A204.1 (cell line): ENCODE data around the gene CCR2.

ENCODE experiments used
- FAIRE-seq: peaks from 2 replicates; lab custom pipeline; 2012; peaks lifted over from hg19 to GRCh38; lab: Jason Lieb, UNC

CCR2 gene

GRCh38 chr3:46354984-46355383, 1.1 kb downstream of the CCR2 start:
- no peak for FAIRE-seq

GRCh38 chr3:46356276-46356675, 2.4 kb downstream of the CCR2 start:
- FAIRE-seq = no peak

- no peak for FAIRE-seq
Measured at GRCh38 chr3:46356909-46357308, 3.0 kb downstream of the CCR2 start.

GRCh38 chr3:46358466-46358865, 4.6 kb downstream of the CCR2 start:
- FAIRE-seq = no peak

- no peak for FAIRE-seq
Measured at GRCh38 chr3:46359733-46360493, 6.0 kb downstream of the CCR2 start.

GRCh38 chr3:46360907-46361306, 7.0 kb downstream of the CCR2 start:
- no peak for FAIRE-seq

GRCh38 chr3:46361408-46362283, 7.7 kb downstream of the CCR2 start:
- no peak for FAIRE-seq

- FAIRE-seq = no peak
Measured at GRCh38 chr3:46365041-46365440, 11.1 kb downstream of the CCR2 start.

- no peak for FAIRE-seq
Measured at GRCh38 chr3:46365737-46366524, 12.0 kb downstream of the CCR2 start.

- no peak for FAIRE-seq
Measured at GRCh38 chr3:46367811-46368210, 13.9 kb downstream of the CCR2 start.

GRCh38 chr3:46368569-46368968, 14.7 kb downstream of the CCR2 start:
- no peak for FAIRE-seq

- FAIRE-seq = no peak
Measured at GRCh38 chr3:46369151-46369550, 15.2 kb downstream of the CCR2 start.

GRCh38 chr3:46369675-46370132, 15.8 kb downstream of the CCR2 start:
- no peak for FAIRE-seq

- FAIRE-seq = no peak
Measured at GRCh38 chr3:46370839-46371518, 17.1 kb downstream of the CCR2 start, which contains the start of gene CCR5. TSS of gene CCR5 (plus strand) at chr3:46370946. CDS start at chr3:46372903, 1,957 bp downstream.

- no peak for FAIRE-seq
Measured at GRCh38 chr3:46371519-46372340, 17.8 kb downstream of the CCR2 start.

GRCh38 chr3:46372492-46373359, 18.8 kb downstream of the CCR2 start:
- no peak for FAIRE-seq

- no peak for FAIRE-seq
Measured at GRCh38 chr3:46374755-46375154, 20.8 kb downstream of the CCR2 start.

GRCh38 chr3:46375218-46375617, 21.3 kb downstream of the CCR2 start:
- no peak for FAIRE-seq

- no peak for FAIRE-seq
Measured at GRCh38 chr3:46375814-46376213, 21.9 kb downstream of the CCR2 start.

- FAIRE-seq = no peak
Measured at GRCh38 chr3:46378426-46378942, 24.6 kb downstream of the CCR2 start.
